Astrocyte (in vitro differentiated cells and primary cell): ENCODE results near the gene SEMA6B. TPM values are rescaled to one million over a fixed set of nuclear protein-coding genes. Genes with fewer than 3 reads are reported as not detected.

Experiments used
- DNase-seq: peaks from one replicate; pipeline ENCODE4 v3.0.0-alpha.2; 2010; ENCODE audit warnings: low read depth
- FAIRE-seq: peaks from 2 replicates; lab custom pipeline; 2011; peaks lifted over from hg19 to GRCh38; lab: Jason Lieb, UNC
- H2AFZ ChIP-seq: 2 replicates; pipeline ENCODE4 v1.6.0; 2012; ENCODE audit warnings: low read depth, low read length, inconsistent platforms
- H3K27ac ChIP-seq: 2 replicates; pipeline ENCODE4 v1.5.1; 2011; ENCODE audit warnings: low read depth, low read length, inconsistent platforms
- H3K27me3 ChIP-seq: 2 replicates; pipeline ENCODE4 v1.6.0; 2011; ENCODE audit warnings: low read length, inconsistent platforms; ENCODE audit not compliant: insufficient read depth
- H3K36me3 ChIP-seq: 2 replicates; pipeline ENCODE4 v1.5.1; 2011; ENCODE audit warnings: low read length, inconsistent platforms; ENCODE audit not compliant: insufficient read depth
- H3K4me1 ChIP-seq: 2 replicates; pipeline ENCODE4 v1.5.1; 2011; ENCODE audit warnings: low read length, inconsistent platforms; ENCODE audit not compliant: insufficient read depth
- H3K4me2 ChIP-seq: 2 replicates; pipeline ENCODE4 v1.6.0; 2012; ENCODE audit warnings: low read length, inconsistent platforms
- H3K4me3 ChIP-seq: 2 replicates; pipeline ENCODE4 v1.5.1; 2011; ENCODE audit warnings: low read depth, mild to moderate bottlenecking, low read length, inconsistent platforms; ENCODE audit not compliant: insufficient read depth
- H3K79me2 ChIP-seq: 2 replicates; pipeline ENCODE4 v1.6.0; 2012; ENCODE audit warnings: mild to moderate bottlenecking, low read length, inconsistent platforms; ENCODE audit not compliant: insufficient read depth
- H3K9ac ChIP-seq: 2 replicates; pipeline ENCODE4 v1.6.0; 2012; ENCODE audit warnings: mild to moderate bottlenecking, low read length, inconsistent platforms
- H3K9me3 ChIP-seq: 2 replicates; pipeline ENCODE4 v1.5.1; 2012; ENCODE audit warnings: low read depth, mild to moderate bottlenecking, low read length, inconsistent platforms; ENCODE audit not compliant: insufficient read depth
- H4K20me1 ChIP-seq: 2 replicates; pipeline ENCODE4 v1.6.0; 2012; ENCODE audit warnings: low read length, inconsistent platforms; ENCODE audit not compliant: insufficient read depth
- H3K27ac Mint-ChIP-seq: one replicate; pipeline ENCODE4 v1.8.0; 2021; ENCODE audit warnings: mild to moderate bottlenecking, mixed read lengths; ENCODE audit not compliant: unreplicated experiment
- H3K27me3 Mint-ChIP-seq: one replicate; pipeline ENCODE4 v1.8.0; 2021; ENCODE audit warnings: low read depth, mixed read lengths; ENCODE audit not compliant: unreplicated experiment
- H3K36me3 Mint-ChIP-seq: one replicate; pipeline ENCODE4 v1.8.0; 2021; ENCODE audit warnings: low read depth, mixed read lengths; ENCODE audit not compliant: unreplicated experiment
- H3K4me1 Mint-ChIP-seq: one replicate; pipeline ENCODE4 v1.8.0; 2021; ENCODE audit warnings: low read depth, mixed read lengths; ENCODE audit not compliant: unreplicated experiment
- H3K4me3 Mint-ChIP-seq: one replicate; pipeline ENCODE4 v1.8.0; 2021; ENCODE audit warnings: mild to moderate bottlenecking, moderate library complexity, mixed read lengths; ENCODE audit not compliant: unreplicated experiment
- H3K9me3 Mint-ChIP-seq: one replicate; pipeline ENCODE4 v1.8.0; 2021; ENCODE audit warnings: mild to moderate bottlenecking, mixed read lengths; ENCODE audit not compliant: unreplicated experiment
- EZH2 ChIP-seq: IDR thresholded peaks from 2 replicates; pipeline ENCODE4 v1.6.1; 2012; ENCODE audit warnings: mild to moderate bottlenecking, low read length, inconsistent platforms; ENCODE audit not compliant: insufficient read depth
- total RNA-seq: library from RNA; stranded (reverse); gene quantifications from 2 replicates; pipeline ENCODE4 v1.2.1, GENCODE V29; 2021
- TF ChIP-seq, protein P1 (sequence below): IDR thresholded peaks from 2 replicates; pipeline ENCODE4 v1.5.1; 2011; ENCODE audit warnings: low read depth, mild to moderate bottlenecking, inconsistent platforms, low read length, moderate library complexity; ENCODE audit not compliant: insufficient read depth

The SEMA6B gene
- total RNA-seq, 1 donor from 2014 or later, result 14.3 TPM

DNA sequence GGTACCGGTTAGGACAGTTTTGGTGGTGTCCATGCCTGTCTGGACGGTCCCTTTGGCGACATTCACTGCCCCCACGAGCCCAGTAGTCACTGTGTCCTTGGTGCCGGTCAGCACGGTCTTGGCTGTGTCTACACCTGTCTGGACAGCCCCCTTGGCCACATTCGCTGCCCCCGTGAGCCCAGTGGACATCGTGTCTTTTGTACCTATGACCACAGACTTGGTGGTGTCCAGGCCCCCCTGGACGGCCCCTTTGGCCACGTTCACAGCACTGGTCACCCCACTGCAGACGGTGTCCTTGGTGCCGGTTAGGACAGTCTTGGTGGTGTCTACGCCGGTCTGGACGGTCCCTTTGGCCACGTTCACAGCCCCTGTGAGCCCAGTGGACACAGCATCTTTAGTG lies 47.4 kb downstream of the SEMA6B start:
- no peaks in the 10 kb centered on the region for H3K27me3 ChIP-seq
- TF ChIP-seq, protein P1, sequence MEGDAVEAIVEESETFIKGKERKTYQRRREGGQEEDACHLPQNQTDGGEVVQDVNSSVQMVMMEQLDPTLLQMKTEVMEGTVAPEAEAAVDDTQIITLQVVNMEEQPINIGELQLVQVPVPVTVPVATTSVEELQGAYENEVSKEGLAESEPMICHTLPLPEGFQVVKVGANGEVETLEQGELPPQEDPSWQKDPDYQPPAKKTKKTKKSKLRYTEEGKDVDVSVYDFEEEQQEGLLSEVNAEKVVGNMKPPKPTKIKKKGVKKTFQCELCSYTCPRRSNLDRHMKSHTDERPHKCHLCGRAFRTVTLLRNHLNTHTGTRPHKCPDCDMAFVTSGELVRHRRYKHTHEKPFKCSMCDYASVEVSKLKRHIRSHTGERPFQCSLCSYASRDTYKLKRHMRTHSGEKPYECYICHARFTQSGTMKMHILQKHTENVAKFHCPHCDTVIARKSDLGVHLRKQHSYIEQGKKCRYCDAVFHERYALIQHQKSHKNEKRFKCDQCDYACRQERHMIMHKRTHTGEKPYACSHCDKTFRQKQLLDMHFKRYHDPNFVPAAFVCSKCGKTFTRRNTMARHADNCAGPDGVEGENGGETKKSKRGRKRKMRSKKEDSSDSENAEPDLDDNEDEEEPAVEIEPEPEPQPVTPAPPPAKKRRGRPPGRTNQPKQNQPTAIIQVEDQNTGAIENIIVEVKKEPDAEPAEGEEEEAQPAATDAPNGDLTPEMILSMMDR, result no peak
- no peak for TF ChIP-seq EZH2
- Mint-ChIP-seq H3K27me3 (peaks cover 18% of the 10 kb centered on the region), H3K4me3 (no peak overlapping the region), H3K27ac (no peak overlapping the region), H3K9me3 (no peaks in the 10 kb centered on the region), H3K4me1 (no peaks in the 10 kb centered on the region), H3K36me3 (no peaks in the 10 kb centered on the region)
- H4K20me1 ChIP-seq, result no peaks in the 10 kb centered on the region
- FAIRE-seq (no peak), DNase-seq (no peak)
- H3K9me3 ChIP-seq, result no peaks in the 10 kb centered on the region
- H3K4me1 ChIP-seq, result peaks cover 2% of the 10 kb centered on the region
- H3K79me2 ChIP-seq, result no peaks in the 10 kb centered on the region
- no peak overlapping the region for H3K4me3 ChIP-seq
- no peaks in the 10 kb centered on the region for H3K36me3 ChIP-seq
- H2AFZ ChIP-seq, result no peak overlapping the region
- no peak overlapping the region for H3K4me2 ChIP-seq
- no peak overlapping the region for H3K27ac ChIP-seq
- no peak overlapping the region for H3K9ac ChIP-seq

DNA sequence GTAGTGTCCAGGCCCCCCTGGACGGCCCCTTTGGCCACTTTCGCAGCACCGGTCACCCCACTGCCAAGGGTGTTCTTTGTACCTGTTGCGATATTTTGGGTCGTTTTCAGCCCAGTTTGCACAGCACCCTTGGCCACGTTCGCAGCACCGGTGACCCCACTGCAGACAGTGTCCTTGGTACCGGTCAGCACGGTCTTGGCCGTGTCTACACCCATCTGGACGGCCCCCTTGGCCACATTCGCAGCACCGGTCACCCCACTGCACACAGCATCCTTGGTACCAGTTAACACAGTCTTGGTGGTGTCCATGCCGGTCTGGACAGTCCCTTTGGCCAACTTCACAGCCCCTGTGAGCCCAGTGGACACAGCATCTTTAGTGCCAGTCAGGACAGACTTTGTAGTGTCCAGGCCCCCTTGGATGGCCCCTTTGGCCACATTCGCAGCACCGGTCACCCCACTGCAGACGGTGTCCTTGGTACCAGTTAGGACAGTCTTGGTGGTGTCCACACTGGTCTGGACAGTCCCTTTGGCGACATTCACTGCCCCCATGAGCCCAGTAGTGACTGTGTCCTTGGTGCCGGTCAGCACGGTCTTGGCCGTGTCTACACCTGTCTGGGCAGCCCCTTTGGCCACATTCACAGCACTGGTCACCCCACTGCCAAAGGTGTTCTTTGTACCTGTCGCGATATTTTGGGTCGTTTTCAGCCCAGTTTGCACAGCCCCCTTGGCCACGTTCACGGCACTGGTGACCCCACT lies 48.0 kb downstream of the SEMA6B start:
- no peaks in the 10 kb centered on the region for H3K9me3 Mint-ChIP-seq

More for the DNA sequence above, 48.0 kb downstream of the SEMA6B start:
- no peak overlapping the region for H3K4me3 ChIP-seq
- no peaks in the 10 kb centered on the region for H3K36me3 ChIP-seq
- Mint-ChIP-seq H3K27me3 (peaks cover 18% of the 10 kb centered on the region), H3K36me3 (no peaks in the 10 kb centered on the region), H3K27ac (no peak overlapping the region), H3K4me1 (peaks cover 3% of the 10 kb centered on the region), H3K4me3 (no peak overlapping the region)
- no peaks in the 10 kb centered on the region for H3K27me3 ChIP-seq
- H3K9me3 ChIP-seq, result no peaks in the 10 kb centered on the region
- no peak overlapping the region for H3K9ac ChIP-seq
- TF ChIP-seq, protein P1, result no peak
- no peak for TF ChIP-seq EZH2
- no peak overlapping the region for H3K4me2 ChIP-seq
- H3K79me2 ChIP-seq, result no peaks in the 10 kb centered on the region
- peaks cover 8% of the 10 kb centered on the region for H3K4me1 ChIP-seq
- no peaks in the 10 kb centered on the region for H4K20me1 ChIP-seq
- no peak overlapping the region for H3K27ac ChIP-seq
- H2AFZ ChIP-seq, result no peak overlapping the region
- DNase-seq, result no peak
- FAIRE-seq, result no peak
